Keratinocyte (primary cell): Measurements from ENCODE around the gene FAM234A. TPM values are rescaled to one million over a fixed set of nuclear protein-coding genes. Genes with fewer than 3 reads are reported as not detected.

Source experiments
- DNase-seq: peaks from one replicate; pipeline ENCODE4 v3.0.0-alpha.2; 2011; ENCODE audit warnings: low read depth, missing footprints, low spot score
- FAIRE-seq: peaks from 2 replicates; lab custom pipeline; 2011; peaks lifted over from hg19 to GRCh38; lab: Jason Lieb, UNC
- H2AFZ ChIP-seq: 2 replicates; pipeline ENCODE4 v1.6.0; 2012; ENCODE audit warnings: low read length, control low read depth, inconsistent platforms; ENCODE audit not compliant: control insufficient read depth
- H3K27ac ChIP-seq: 2 replicates; pipeline ENCODE4 v1.5.1; 2011; ENCODE audit warnings: low read length; ENCODE audit not compliant: control insufficient read depth, insufficient read depth
- H3K27me3 ChIP-seq: 3 replicates; pipeline ENCODE4 v1.6.0; 2011; ENCODE audit warnings: low read length; ENCODE audit not compliant: control insufficient read depth, insufficient read depth; ENCODE audit errors: extremely low read depth
- H3K36me3 ChIP-seq, 2 experiments: 2 replicates in 1 of 2; 3 replicates in 1 of 2; pipeline ENCODE4 v1.5.1; 2011; ENCODE audit warnings: low read length in 2 of 2, mild to moderate bottlenecking in 1 of 2; ENCODE audit not compliant: control insufficient read depth in 2 of 2, insufficient read depth in 2 of 2; ENCODE audit errors: extremely low read depth in 1 of 2
- H3K4me1 ChIP-seq: 3 replicates; pipeline ENCODE4 v1.5.1; 2011; ENCODE audit warnings: low read length; ENCODE audit not compliant: control insufficient read depth, insufficient read depth; ENCODE audit errors: extremely low read depth
- H3K4me2 ChIP-seq: 3 replicates; pipeline ENCODE4 v1.6.0; 2011; ENCODE audit warnings: low read depth, low read length; ENCODE audit not compliant: control insufficient read depth, insufficient read depth; ENCODE audit errors: extremely low read depth
- H3K4me3 ChIP-seq, 3 experiments: fragments of 200-600 bp in 1 of 3; sonication (generic) in 1 of 3; 2 replicates in 2 of 3; 3 replicates in 1 of 3; pipeline ENCODE4 v1.5.1; 2011 to 2016; ENCODE audit warnings: low read length in 3 of 3, mild to moderate bottlenecking in 3 of 3, control low read depth in 2 of 3, inconsistent platforms in 1 of 3, low read depth in 1 of 3, mixed read lengths in 1 of 3, mixed run types in 1 of 3, moderate library complexity in 1 of 3; ENCODE audit not compliant: control insufficient read depth in 2 of 3, insufficient read depth in 2 of 3; ENCODE audit errors: extremely low read depth in 1 of 3
- H3K79me2 ChIP-seq: 2 replicates; pipeline ENCODE4 v1.6.0; 2012; ENCODE audit warnings: low read length; ENCODE audit not compliant: control insufficient read depth, insufficient read depth
- H3K9ac ChIP-seq: 3 replicates; pipeline ENCODE4 v1.6.0; 2011; ENCODE audit warnings: low read length; ENCODE audit not compliant: control insufficient read depth, insufficient read depth; ENCODE audit errors: extremely low read depth
- H3K9me1 ChIP-seq: 3 replicates; pipeline ENCODE4 v1.6.0; 2011; ENCODE audit warnings: low read length; ENCODE audit not compliant: control insufficient read depth, insufficient read depth; ENCODE audit errors: extremely low read depth
- H3K9me3 ChIP-seq: 2 replicates; pipeline ENCODE4 v1.5.1; 2012; ENCODE audit warnings: low read depth, low read length; ENCODE audit not compliant: control insufficient read depth
- H4K20me1 ChIP-seq: 3 replicates; pipeline ENCODE4 v1.6.0; 2011; ENCODE audit warnings: low read length; ENCODE audit not compliant: control insufficient read depth, insufficient read depth; ENCODE audit errors: extremely low read depth
- CTCF ChIP-seq, 3 experiments: IDR thresholded peaks in 1 of 3; conservative IDR thresholded peaks in 1 of 3; optimal IDR thresholded peaks in 1 of 3; 2 replicates in 2 of 3; 3 replicates in 1 of 3; pipeline versions ENCODE3 to v1.5.1; 2011; ENCODE audit warnings: low read length in 3 of 3, mild to moderate bottlenecking in 3 of 3, moderate library complexity in 2 of 3, control low read depth in 1 of 3, inconsistent platforms in 1 of 3; ENCODE audit not compliant: insufficient read depth in 2 of 3; ENCODE audit errors: extremely low read depth in 1 of 3
- EZH2 ChIP-seq: IDR thresholded peaks from one replicate; pipeline ENCODE4 v1.6.1; 2012; ENCODE audit warnings: inconsistent platforms, mild to moderate bottlenecking, low read length, moderate library complexity
- dilution Hi-C: fragments of 300-500 bp; cut with MboI; formaldehyde crosslinking; loops from one replicate; pipeline ENCODE4 v1.7.0; 2020; ENCODE audit warnings: low sequenced_read_pairs; ENCODE audit not compliant: extremely low pct_ligation_motif_present
- polyA plus RNA-seq, 5 experiments: library from polyadenylated mRNA; depleted of rRNA in 3 of 5; stranded (reverse) in 3 of 5; stranded (forward) in 1 of 5; unstranded in 1 of 5; fragments of >200 nt; gene quantifications; 1 replicate in 1 of 5; 2 replicates in 3 of 5; 3 replicates in 1 of 5; pipeline versions ENCODE4 v1.2.1 to v1.2.3, GENCODE V29; 2011 to 2012; ENCODE audit warnings: missing spikeins in 2 of 5, low read depth in 1 of 5, low replicate concordance in 1 of 5

FAM234A gene
- polyA plus RNA-seq, 1 donor (not counting 4 experiments of a cell fraction or from before 2014, with no cell fraction given) = 18.3 TPM

- Histone ChIP-seq H3K9me3 (no peaks in the 10 kb centered on the region), H2AFZ (no peak overlapping the region), H3K4me2 (no peak overlapping the region), H3K27me3 (no peaks in the 10 kb centered on the region), H3K36me3 (peaks cover 25 to 35% of the 10 kb centered on the region in 2 experiments), H3K27ac (no peak overlapping the region), H3K79me2 (peaks cover 14% of the 10 kb centered on the region), H3K9me1 (no peaks in the 10 kb centered on the region), H3K4me1 (peaks cover 10% of the 10 kb centered on the region), H3K9ac (no peak overlapping the region), H4K20me1 (peaks cover 3% of the 10 kb centered on the region), H3K4me3 (no peak overlapping the region)
- FAIRE-seq (no peak), DNase-seq (no peak)
- dilution Hi-C loops = no loop called here
- TF ChIP-seq CTCF (optimal IDR thresholded peaks at IDR 0.05 in 1 of 3, IDR thresholded peaks at IDR 0.05 in 1 of 3, conservative IDR thresholded peaks at IDR 0.05 in 1 of 3; ENCODE audit: extremely low read depth in 1 of 3, insufficient read depth in 2 of 3, low read length in 3 of 3) = no peak
- TF ChIP-seq EZH2 = no peak
Observed at GRCh38 chr16:307691-308312, 73.2 kb downstream of the FAM234A start.

GRCh38 chr16:309476-309875, 74.9 kb downstream of the FAM234A start:
- Histone ChIP-seq H3K27ac (no peak overlapping the region), H3K9me3 (no peaks in the 10 kb centered on the region), H3K9ac (no peak overlapping the region), H3K27me3 (no peaks in the 10 kb centered on the region), H3K4me2 (no peak overlapping the region), H3K4me3 (no peak overlapping the region), H2AFZ (no peak overlapping the region), H3K36me3 (peaks cover 35 to 37% of the 10 kb centered on the region in 2 experiments), H3K4me1 (peaks cover 10% of the 10 kb centered on the region), H3K9me1 (no peaks in the 10 kb centered on the region), H4K20me1 (peaks cover 5% of the 10 kb centered on the region), H3K79me2 (peaks cover 26% of the 10 kb centered on the region)
- dilution Hi-C loops = no loop called here
- DNase-seq = no peak
- FAIRE-seq = no peak
- no peak for TF ChIP-seq CTCF (optimal IDR thresholded peaks at IDR 0.05 in 1 of 3, IDR thresholded peaks at IDR 0.05 in 1 of 3, conservative IDR thresholded peaks at IDR 0.05 in 1 of 3; ENCODE audit: extremely low read depth in 1 of 3, insufficient read depth in 2 of 3, low read length in 3 of 3)
- no peak for TF ChIP-seq EZH2
